Vagina (tissue), 2 donors: Measurements from ENCODE around the gene FAM53A. TPM values are rescaled to one million over a fixed set of nuclear protein-coding genes. Genes with fewer than 3 reads are reported as not detected.

Experiments
- DNase-seq, 2 donors: peaks; one replicate each; pipeline ENCODE4 v3.0.0-alpha.2; 2017; ENCODE audit errors: extremely low spot score in 2 of 2
- H3K27ac ChIP-seq: fragments of 200-600 bp; sonication (generic); one replicate; pipeline ENCODE4 v1.5.1; 2019
- H3K27me3 ChIP-seq: fragments of 200-600 bp; sonication (generic); one replicate; pipeline ENCODE4 v1.5.1; 2019
- H3K36me3 ChIP-seq, 2 donors: fragments of 200-600 bp; sonication (generic); one replicate each; pipeline ENCODE4 v1.5.1; 2017 to 2019
- H3K4me1 ChIP-seq: fragments of 200-600 bp; sonication (generic); one replicate; pipeline ENCODE4 v1.5.1; 2019
- H3K4me3 ChIP-seq, 2 donors: fragments of 200-600 bp; sonication (generic); 1 replicate in 1 of 2; 2 replicates in 1 of 2; pipeline ENCODE4 v1.5.1; 2016 to 2019
- H3K9me3 ChIP-seq: fragments of 200-600 bp; sonication (generic); one replicate; pipeline ENCODE4 v1.5.1; 2019
- POLR2A ChIP-seq, 2 donors: fragments of 450-650 bp; IDR thresholded peaks; one replicate each; pipeline ENCODE4 v1.6.1; 2017; ENCODE audit warnings: antibody characterized with exemption in 2 of 2, mild to moderate bottlenecking in 2 of 2, moderate library complexity in 2 of 2
- POLR2AphosphoS5 ChIP-seq, 2 donors: sonication (generic); formaldehyde crosslinking; IDR thresholded peaks; one replicate each; pipeline ENCODE4 v1.9.0; 2017; ENCODE audit warnings: antibody characterized with exemption in 2 of 2, mild to moderate bottlenecking in 2 of 2, low read depth in 1 of 2; ENCODE audit not compliant: insufficient read depth in 1 of 2
- intact Hi-C: fragments of 100-400 bp; cut with DNase I; formaldehyde crosslinking; loops from one replicate; pipeline ENCODE4 v1.15.1; 2023
- total RNA-seq: library from RNA; depleted of rRNA; stranded (reverse); fragments of >200 nt; gene quantifications from one replicate; pipeline ENCODE4 v1.2.3, GENCODE V29; 2016
- TF ChIP-seq, protein P1 (sequence below), 3 experiments: fragments of 450-650 bp in 2 of 3; fragments of 200-600 bp in 1 of 3; sonication (generic) in 1 of 3; IDR thresholded peaks; one replicate each; pipeline ENCODE4 v1.5.1; 2017 to 2019; ENCODE audit warnings: antibody characterized with exemption in 3 of 3, mild to moderate bottlenecking in 2 of 3, moderate library complexity in 2 of 3

The FAM53A gene
- total RNA-seq, 1 donor from 2014 or later: 13.8 TPM

DNA sequence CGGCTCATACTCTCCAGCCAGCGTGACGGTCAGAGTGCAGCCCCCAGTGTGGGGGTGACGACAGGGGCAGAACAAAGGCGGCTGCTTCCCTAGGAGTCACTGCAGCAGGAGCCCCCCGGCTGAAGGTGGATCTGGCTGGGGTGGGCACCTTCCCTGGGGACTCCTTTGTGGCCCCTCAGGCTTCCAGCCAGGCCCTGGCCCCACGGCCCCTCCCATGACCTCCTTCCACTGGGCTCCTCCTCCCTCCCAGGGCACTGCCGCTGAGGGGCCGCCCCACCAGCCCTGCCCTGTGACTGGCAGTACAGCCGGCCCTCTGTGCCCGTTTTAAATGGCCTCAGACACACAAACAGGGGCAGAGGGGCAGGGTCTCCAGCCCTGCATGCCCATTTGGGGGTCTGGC lies 61.9 kb downstream of the FAM53A start:
- intact Hi-C loops: no loop called here
- Histone ChIP-seq H3K4me3 (no peak overlapping the region), H3K27ac (no peak overlapping the region), H3K36me3 (no peaks in the 10 kb centered on the region), H3K9me3 (no peaks in the 10 kb centered on the region), H3K27me3 (no peaks in the 10 kb centered on the region), H3K4me1 (no peaks in the 10 kb centered on the region)
- TF ChIP-seq, protein P1, sequence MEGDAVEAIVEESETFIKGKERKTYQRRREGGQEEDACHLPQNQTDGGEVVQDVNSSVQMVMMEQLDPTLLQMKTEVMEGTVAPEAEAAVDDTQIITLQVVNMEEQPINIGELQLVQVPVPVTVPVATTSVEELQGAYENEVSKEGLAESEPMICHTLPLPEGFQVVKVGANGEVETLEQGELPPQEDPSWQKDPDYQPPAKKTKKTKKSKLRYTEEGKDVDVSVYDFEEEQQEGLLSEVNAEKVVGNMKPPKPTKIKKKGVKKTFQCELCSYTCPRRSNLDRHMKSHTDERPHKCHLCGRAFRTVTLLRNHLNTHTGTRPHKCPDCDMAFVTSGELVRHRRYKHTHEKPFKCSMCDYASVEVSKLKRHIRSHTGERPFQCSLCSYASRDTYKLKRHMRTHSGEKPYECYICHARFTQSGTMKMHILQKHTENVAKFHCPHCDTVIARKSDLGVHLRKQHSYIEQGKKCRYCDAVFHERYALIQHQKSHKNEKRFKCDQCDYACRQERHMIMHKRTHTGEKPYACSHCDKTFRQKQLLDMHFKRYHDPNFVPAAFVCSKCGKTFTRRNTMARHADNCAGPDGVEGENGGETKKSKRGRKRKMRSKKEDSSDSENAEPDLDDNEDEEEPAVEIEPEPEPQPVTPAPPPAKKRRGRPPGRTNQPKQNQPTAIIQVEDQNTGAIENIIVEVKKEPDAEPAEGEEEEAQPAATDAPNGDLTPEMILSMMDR (IDR thresholded peaks at IDR 0.05): no peak
- no peak for TF ChIP-seq POLR2AphosphoS5 (IDR thresholded peaks at IDR 0.05; ENCODE audit: insufficient read depth in 1 of 2, low read depth in 1 of 2)
- DNase-seq: no peak

DNA sequence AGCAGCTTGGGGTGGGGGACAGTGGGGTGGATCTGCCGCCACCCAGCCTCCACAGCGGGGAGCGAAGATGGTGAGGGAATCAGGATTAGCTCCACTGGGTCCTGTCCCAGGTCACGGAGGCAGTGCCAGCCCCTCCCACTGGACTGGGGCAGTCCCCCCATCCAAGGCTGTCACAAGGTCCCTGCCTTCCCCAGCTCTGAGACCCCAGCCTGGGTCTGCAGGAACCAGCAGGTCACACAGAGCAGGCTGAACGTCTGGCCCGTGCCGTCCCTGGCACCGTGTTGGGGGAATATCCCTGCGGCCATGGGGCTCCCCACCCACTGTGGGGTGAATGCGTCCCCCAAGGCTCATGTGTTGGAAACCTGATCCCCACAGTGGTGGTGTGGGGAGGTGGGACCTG lies 62.6 kb downstream of the FAM53A start:
- H3K4me1 ChIP-seq: no peaks in the 10 kb centered on the region
- intact Hi-C loops: no loop called here
- H3K36me3 ChIP-seq: no peaks in the 10 kb centered on the region
- TF ChIP-seq, protein P1 (IDR thresholded peaks at IDR 0.05): no peak
- TF ChIP-seq POLR2A (IDR thresholded peaks at IDR 0.05): no peak
- TF ChIP-seq POLR2AphosphoS5 (IDR thresholded peaks at IDR 0.05; ENCODE audit: insufficient read depth in 1 of 2, low read depth in 1 of 2): no peak
- no peaks in the 10 kb centered on the region for H3K9me3 ChIP-seq
- H3K27ac ChIP-seq: no peak overlapping the region
- H3K27me3 ChIP-seq: no peaks in the 10 kb centered on the region
- H3K4me3 ChIP-seq: no peak overlapping the region
- DNase-seq: no peak

DNA sequence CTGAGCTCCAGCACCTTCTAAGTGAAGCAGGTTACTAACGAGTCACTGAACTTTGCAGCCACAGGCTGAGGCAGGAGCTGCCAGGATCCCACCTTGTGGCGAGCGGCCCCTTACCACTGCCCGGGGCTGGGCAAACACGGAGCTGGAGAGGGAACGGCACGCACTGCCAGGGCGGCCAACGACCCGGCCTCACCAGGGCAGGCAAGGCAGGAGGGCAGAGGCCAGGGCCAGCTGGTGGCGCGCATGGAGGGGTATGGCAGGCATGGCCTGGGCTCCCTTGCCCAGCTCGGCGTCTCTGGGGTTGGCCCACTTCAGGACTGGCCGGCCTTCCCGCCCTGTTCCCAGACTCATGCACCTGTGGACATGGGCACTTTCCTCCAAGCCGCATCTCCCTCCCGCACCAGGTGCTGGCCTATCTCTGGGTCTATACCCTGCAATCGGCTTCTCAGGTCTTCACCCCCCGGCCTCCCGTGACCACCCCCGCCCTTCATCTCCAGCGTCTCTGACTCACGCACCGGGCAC lies 64.9 kb downstream of the FAM53A start:
- Histone ChIP-seq H3K4me1 (no peaks in the 10 kb centered on the region), H3K27me3 (no peaks in the 10 kb centered on the region), H3K9me3 (no peaks in the 10 kb centered on the region), H3K36me3 (no peaks in the 10 kb centered on the region), H3K4me3 (no peak overlapping the region), H3K27ac (no peak overlapping the region)
- TF ChIP-seq POLR2AphosphoS5 (IDR thresholded peaks at IDR 0.05; ENCODE audit: insufficient read depth in 1 of 2, low read depth in 1 of 2) (no peak), POLR2A (IDR thresholded peaks at IDR 0.05) (no peak)
- TF ChIP-seq, protein P1 (IDR thresholded peaks at IDR 0.05): no peak
- DNase-seq: no peak
- intact Hi-C loops: no loop called here

DNA sequence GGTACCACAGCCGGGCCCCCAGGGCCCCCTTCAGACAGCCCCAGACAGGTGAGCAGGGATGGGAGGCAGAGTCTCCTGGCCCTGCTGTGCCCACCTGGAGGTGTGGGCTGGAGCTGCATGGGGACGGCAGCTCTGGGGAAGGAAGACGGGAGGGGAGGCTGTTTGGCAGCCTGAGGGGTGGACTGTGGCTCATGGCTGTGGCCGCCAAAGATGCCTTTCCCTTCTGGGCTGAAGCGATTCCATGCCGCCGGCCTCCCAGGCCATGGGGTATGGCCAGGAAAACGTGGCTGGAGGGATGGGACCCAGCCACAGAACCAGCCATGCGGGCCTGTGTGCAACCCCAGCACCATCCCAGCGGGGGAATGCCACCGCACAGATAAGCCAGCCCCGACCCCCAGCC lies 65.7 kb downstream of the FAM53A start:
- H3K4me1 ChIP-seq: no peaks in the 10 kb centered on the region
- TF ChIP-seq, protein P1 (IDR thresholded peaks at IDR 0.05): no peak
- TF ChIP-seq POLR2A (IDR thresholded peaks at IDR 0.05) (no peak), POLR2AphosphoS5 (IDR thresholded peaks at IDR 0.05; ENCODE audit: insufficient read depth in 1 of 2, low read depth in 1 of 2) (no peak)
- H3K9me3 ChIP-seq: no peaks in the 10 kb centered on the region
- H3K27me3 ChIP-seq: no peaks in the 10 kb centered on the region
- DNase-seq: no peak
- no peak overlapping the region for H3K4me3 ChIP-seq
- no peaks in the 10 kb centered on the region for H3K36me3 ChIP-seq
- intact Hi-C loops: no loop called here
- H3K27ac ChIP-seq: no peak overlapping the region

DNA sequence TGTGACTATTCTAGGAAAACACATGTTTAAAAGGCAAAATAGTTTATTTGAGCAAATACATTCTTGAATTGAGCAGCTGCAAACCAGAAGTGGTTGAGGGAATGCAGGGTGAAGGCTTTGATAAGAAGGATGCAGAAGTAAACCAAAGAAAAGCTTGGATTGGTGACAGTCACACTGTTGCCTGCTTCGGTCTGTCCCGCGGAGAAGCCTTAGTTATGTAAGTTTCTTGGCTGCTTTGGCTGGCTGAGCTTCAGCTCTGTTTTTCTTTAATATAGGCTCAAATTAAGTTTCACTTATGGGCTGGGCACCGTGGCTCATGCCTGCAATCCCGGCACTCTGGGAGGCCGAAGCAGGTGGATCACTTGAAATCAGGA lies 67.6 kb downstream of the FAM53A start:
- Histone ChIP-seq H3K27ac (no peak overlapping the region), H3K4me1 (no peaks in the 10 kb centered on the region), H3K27me3 (no peaks in the 10 kb centered on the region), H3K4me3 (no peak overlapping the region), H3K36me3 (no peaks in the 10 kb centered on the region), H3K9me3 (no peaks in the 10 kb centered on the region)
- no peak for TF ChIP-seq POLR2A (IDR thresholded peaks at IDR 0.05)
- TF ChIP-seq, protein P1 (IDR thresholded peaks at IDR 0.05): no peak
- intact Hi-C loops: no loop called here
- DNase-seq: no peak
